H1 (cell line): ENCODE data around the gene MARS1. TPM values are rescaled to one million over a fixed set of nuclear protein-coding genes. Genes with fewer than 3 reads are reported as not detected.

Experiments used
- CTCF ChIA-PET: fragments of 300-600 bp; sonication (Branson Sonifier 250); formaldehyde crosslinking; loops from one replicate; lab custom pipeline; 2021; ENCODE audit not compliant: partially characterized antibody; lab: Charles Lee
- POLR2A ChIA-PET: fragments of 300-600 bp; sonication (Branson Sonifier 250); formaldehyde crosslinking; loops from one replicate; lab custom pipeline; 2021; ENCODE audit warnings: inconsistent platforms; ENCODE audit not compliant: partially characterized antibody; lab: Charles Lee
- DNase-seq, 2 experiments: peaks; one replicate each; pipeline versions ENCODE4 v3.0.0 to v3.0.0-alpha.2; 2010 to 2022; ENCODE audit warnings: low spot score in 2 of 2, low read depth in 1 of 2, mixed read lengths in 1 of 2
- FAIRE-seq: peaks from 2 replicates; lab custom pipeline; 2011; peaks lifted over from hg19 to GRCh38; lab: Jason Lieb, UNC
- H2AFZ ChIP-seq: 2 replicates; pipeline ENCODE4 v1.8.1; 2012; ENCODE audit warnings: low read length, inconsistent platforms
- H2AK5ac ChIP-seq: 2 replicates; pipeline ENCODE4 v1.6.1; 2013; ENCODE audit warnings: low read depth, low read length
- H2BK120ac ChIP-seq: replicated peaks from 2 replicates; pipeline ENCODE3; 2013; ENCODE audit warnings: low read depth, low read length, inconsistent platforms
- H2BK12ac ChIP-seq: 2 replicates; pipeline ENCODE4 v1.6.1; 2013; ENCODE audit warnings: low read depth, low read length
- H2BK15ac ChIP-seq: 2 replicates; pipeline ENCODE4 v1.6.1; 2013; ENCODE audit warnings: low read length
- H2BK20ac ChIP-seq: 2 replicates; pipeline ENCODE4 v1.6.1; 2013; ENCODE audit warnings: low read length
- H2BK5ac ChIP-seq: 2 replicates; pipeline ENCODE4 v1.6.1; 2013; ENCODE audit warnings: low read depth, low read length
- H3K14ac ChIP-seq: 2 replicates; pipeline ENCODE4 v1.6.1; 2013; ENCODE audit warnings: inconsistent platforms; ENCODE audit not compliant: insufficient read length
- H3K18ac ChIP-seq: 2 replicates; pipeline ENCODE4 v1.6.1; 2013; ENCODE audit warnings: low read length; ENCODE audit errors: extremely low read depth
- H3K23ac ChIP-seq: 2 replicates; pipeline ENCODE4 v1.6.1; 2013; ENCODE audit warnings: inconsistent platforms; ENCODE audit not compliant: insufficient read length
- H3K23me2 ChIP-seq: 2 replicates; pipeline ENCODE4 v1.6.1; 2013; ENCODE audit warnings: low read depth, low read length
- H3K27ac ChIP-seq: 2 replicates; pipeline ENCODE4 v1.6.1; 2011; ENCODE audit warnings: low read depth, low read length, inconsistent platforms
- H3K27me3 ChIP-seq, 4 experiments: replicated peaks in 1 of 4; 1 replicate in 1 of 4; 2 replicates in 3 of 4; pipeline versions ENCODE4 v1.6.1 to v1.8.1; 2011 to 2013; ENCODE audit warnings: low read length in 3 of 4, mild to moderate bottlenecking in 3 of 4, inconsistent platforms in 2 of 4, mixed read lengths in 2 of 4, moderate library complexity in 1 of 4; ENCODE audit not compliant: control insufficient read depth in 3 of 4, insufficient read depth in 3 of 4; ENCODE audit errors: extremely low read depth in 1 of 4
- H3K36me3 ChIP-seq, 4 experiments: 2 replicates each; pipeline versions ENCODE4 v1.6.1 to v1.8.1; 2011 to 2013; ENCODE audit warnings: mild to moderate bottlenecking in 4 of 4, low read length in 3 of 4, moderate library complexity in 2 of 4, control low read depth in 1 of 4, inconsistent platforms in 1 of 4; ENCODE audit not compliant: insufficient read depth in 4 of 4, control insufficient read depth in 2 of 4
- H3K4ac ChIP-seq: replicated peaks from 2 replicates; pipeline ENCODE3; 2013; ENCODE audit warnings: low read length, low read depth, mixed read lengths, inconsistent platforms; ENCODE audit not compliant: insufficient read length
- H3K4me1 ChIP-seq, 4 experiments: replicated peaks in 1 of 4; 1 replicate in 1 of 4; 2 replicates in 3 of 4; pipeline versions ENCODE4 v1.6.1 to v1.8.1; 2011 to 2013; ENCODE audit warnings: low read length in 3 of 4, inconsistent platforms in 2 of 4, mixed read lengths in 1 of 4; ENCODE audit not compliant: insufficient read depth in 4 of 4, control insufficient read depth in 3 of 4
- H3K4me2 ChIP-seq, 2 experiments: 2 replicates each; pipeline versions ENCODE4 v1.6.1 to v1.8.1; 2011 to 2013; ENCODE audit warnings: low read depth in 2 of 2, low read length in 2 of 2, control low read depth in 1 of 2, inconsistent platforms in 1 of 2, mild to moderate bottlenecking in 1 of 2; ENCODE audit not compliant: insufficient read depth in 1 of 2
- H3K4me3 ChIP-seq, 4 experiments: fragments of 200-600, 300-600 bp in 1 of 4; sonication (generic), shearing (Covaris generic), sonication (Bioruptor Twin) in 1 of 4; 2 replicates each; pipeline versions ENCODE4 v1.5.1 to v1.8.1; 2011 to 2016; ENCODE audit warnings: low read length in 4 of 4, low read depth in 3 of 4, control low read depth in 2 of 4, inconsistent platforms in 2 of 4, mild to moderate bottlenecking in 2 of 4, mixed read lengths in 1 of 4, moderate library complexity in 1 of 4; ENCODE audit not compliant: insufficient read depth in 2 of 4; ENCODE audit errors: extremely low read depth in 1 of 4
- H3K56ac ChIP-seq: replicated peaks from 2 replicates; pipeline ENCODE3; 2013; ENCODE audit warnings: low read depth, mild to moderate bottlenecking, mixed read lengths, low read length, inconsistent platforms; ENCODE audit not compliant: insufficient read length
- H3K79me1 ChIP-seq: 2 replicates; pipeline ENCODE4 v1.6.1; 2013; ENCODE audit warnings: low read depth, low read length, control low read depth
- H3K79me2 ChIP-seq, 2 experiments: 2 replicates each; pipeline versions ENCODE4 v1.6.1 to v1.8.1; 2012 to 2013; ENCODE audit warnings: low read length in 2 of 2, mild to moderate bottlenecking in 2 of 2, inconsistent platforms in 1 of 2; ENCODE audit not compliant: insufficient read depth in 2 of 2, control insufficient read depth in 1 of 2
- H3K9ac ChIP-seq, 4 experiments: replicated peaks in 1 of 4; 1 replicate in 1 of 4; 2 replicates in 3 of 4; pipeline versions ENCODE4 v1.6.1 to v1.8.1; 2011 to 2013; ENCODE audit warnings: low read depth in 3 of 4, low read length in 3 of 4, control low read depth in 2 of 4, mild to moderate bottlenecking in 2 of 4, moderate library complexity in 2 of 4, inconsistent platforms in 1 of 4; ENCODE audit errors: extremely low read depth in 1 of 4
- H3K9me3 ChIP-seq, 2 experiments: 2 replicates each; pipeline versions ENCODE4 v1.6.1 to v1.8.1; 2012 to 2013; ENCODE audit warnings: mild to moderate bottlenecking in 2 of 2, moderate library complexity in 2 of 2, control low read depth in 1 of 2, inconsistent platforms in 1 of 2, low read depth in 1 of 2, low read length in 1 of 2, mixed read lengths in 1 of 2; ENCODE audit not compliant: insufficient read depth in 2 of 2
- H4K20me1 ChIP-seq, 2 experiments: replicated peaks in 1 of 2; 2 replicates each; pipeline versions ENCODE3 to v1.8.1; 2011 to 2013; ENCODE audit warnings: inconsistent platforms in 2 of 2, low read length in 2 of 2, mild to moderate bottlenecking in 1 of 2; ENCODE audit not compliant: insufficient read depth in 2 of 2, control insufficient read depth in 1 of 2
- H4K5ac ChIP-seq: 2 replicates; pipeline ENCODE4 v1.6.1; 2013; ENCODE audit warnings: low read length, low read depth, mixed read lengths, inconsistent platforms; ENCODE audit not compliant: insufficient read length
- H4K8ac ChIP-seq: 2 replicates; pipeline ENCODE4 v1.8.0; 2013; ENCODE audit warnings: mild to moderate bottlenecking, moderate library complexity, low read length, inconsistent platforms; ENCODE audit not compliant: insufficient read depth; ENCODE audit errors: extremely low read depth
- H4K91ac ChIP-seq: replicated peaks from 2 replicates; pipeline ENCODE3; 2013; ENCODE audit warnings: low read length, mixed read lengths, inconsistent platforms; ENCODE audit not compliant: insufficient read length
- CBX5 ChIP-seq: fragments of 300-800, 300-1000 bp; sonication (generic); IDR thresholded peaks from 2 replicates; pipeline ENCODE4 v1.7.1; 2016; ENCODE audit warnings: antibody characterized with exemption, low read length, low read depth
- CBX8 ChIP-seq: fragments of 300-800, 300-1000 bp; sonication (generic); IDR thresholded peaks from 2 replicates; pipeline ENCODE4 v1.7.1; 2016; ENCODE audit warnings: low read depth, low read length, borderline replicate concordance
- CEBPB ChIP-seq: IDR thresholded peaks from 2 replicates; pipeline ENCODE4 v1.6.1; 2012; ENCODE audit warnings: low read depth, low read length
- CTBP2 ChIP-seq: IDR thresholded peaks from 2 replicates; pipeline ENCODE4 v1.7.0; 2011; ENCODE audit warnings: borderline replicate concordance, mild to moderate bottlenecking, moderate library complexity, mixed read lengths, low read length; ENCODE audit not compliant: insufficient read depth, insufficient read length
- GABPA ChIP-seq: IDR thresholded peaks from 2 replicates; pipeline ENCODE4 v1.6.1; 2011; ENCODE audit warnings: mild to moderate bottlenecking, low read length, moderate library complexity, borderline replicate concordance; ENCODE audit not compliant: insufficient read depth
- HDAC6 ChIP-seq: IDR thresholded peaks from one replicate; pipeline ENCODE4 v1.7.1; 2012; ENCODE audit warnings: low read depth, mild to moderate bottlenecking, inconsistent platforms, low read length, moderate library complexity
- KDM4A ChIP-seq: IDR thresholded peaks from one replicate; pipeline ENCODE4 v1.7.1; 2012; ENCODE audit warnings: low read depth, mild to moderate bottlenecking, moderate library complexity, low read length, inconsistent platforms; ENCODE audit not compliant: severe bottlenecking
- MAFK ChIP-seq: IDR thresholded peaks from 2 replicates; pipeline ENCODE4 v1.6.1; 2012; ENCODE audit warnings: low read depth, mild to moderate bottlenecking, improper control_type of control experiment, low read length
- PHF8 ChIP-seq: fragments of 200-600 bp; sonication (generic); conservative IDR thresholded peaks from 2 replicates; pipeline ENCODE4 v1.7.1; 2012; ENCODE audit warnings: low read depth, mild to moderate bottlenecking, inconsistent platforms, low read length, moderate library complexity
- POLR2AphosphoS5 ChIP-seq: IDR thresholded peaks from 2 replicates; pipeline ENCODE4 v1.6.1; 2011; ENCODE audit warnings: low read depth, low read length
- RAD21 ChIP-seq, 2 experiments: IDR thresholded peaks in 1 of 2; conservative IDR thresholded peaks in 1 of 2; 2 replicates each; pipeline ENCODE4 v1.6.1; 2011; ENCODE audit warnings: low read depth in 2 of 2, low read length in 2 of 2, improper control_type of control experiment in 1 of 2, inconsistent platforms in 1 of 2, mild to moderate bottlenecking in 1 of 2, moderate library complexity in 1 of 2
- TEAD4 ChIP-seq: IDR thresholded peaks from 2 replicates; pipeline ENCODE4 v1.6.1; 2012; ENCODE audit warnings: low read depth, low read length, inconsistent platforms, mixed read lengths
- WGBS, 2 experiments: shearing (Covaris generic) in 1 of 2; methylation state at CpG; one replicate each; pipeline versions ENCODE4 v1.1.6 to v1.1.7; 2013 to 2015; ENCODE audit warnings: low lambda C conversion rate in 2 of 2, mixed read lengths in 2 of 2, inconsistent platforms in 1 of 2, low coverage in 1 of 2, missing lambda C conversion rate in 1 of 2; ENCODE audit not compliant: insufficient replicate concordance in 2 of 2, insufficient coverage in 1 of 2, insufficient read length in 1 of 2; ENCODE audit errors: extremely low coverage in 1 of 2, missing lambda C conversion rate in 1 of 2; 5-methylcytosine and 5-hydroxymethylcytosine counted together
- polyA plus RNA-seq, 7 experiments: library from polyadenylated mRNA; depleted of rRNA in 3 of 7; stranded (reverse) in 5 of 7; unstranded in 2 of 7; fragments of >200 nt in 5 of 7; fragments of 200-250 nt in 2 of 7; gene quantifications; 1 replicate in 5 of 7; 2 replicates in 1 of 7; 4 replicates in 1 of 7; pipeline versions ENCODE4 v1.2.1 to v1.2.3, GENCODE V29; 2011 to 2013; ENCODE audit warnings: missing spikeins in 2 of 7, mixed read lengths in 2 of 7
- total RNA-seq: library from RNA; stranded (reverse); fragmentation: NEBNext Ultra II Directional; extraction: Animal tissue kit (Norgen Biotek cat#: 25700); gene quantifications from 2 replicates; pipeline ENCODE4 v1.2.1, GENCODE V29; 2021

MARS1 gene
- total and polyA plus RNA-seq, 2 of the 8 experiments (the other 6 are each of a cell fraction or from before 2014, with no cell fraction given), result 194 to 407 TPM

GRCh38 chr12:57441846-57442427 lies 45.9 kb upstream of the MARS1 start:
- POLR2A ChIA-PET, result interaction anchor here (0.6 to 4.6 kb wide), 4 partner anchors 9 to 16 kb away, joined by 3 to 34 read pairs (median 4); partner anchors contain the start of genes INHBE and R3HDM2
- TF ChIP-seq POLR2AphosphoS5 (no peak), RAD21 (IDR thresholded peaks at IDR 0.05 in 1 of 2, conservative IDR thresholded peaks at IDR 0.05 in 1 of 2; ENCODE audit: low read depth in 2 of 2, low read length in 2 of 2) (no peak), HDAC6 (no peak), TEAD4 (no peak), KDM4A (no peak), CBX5 (no peak), CEBPB (no peak), CTBP2 (no peak), PHF8 (no peak), GABPA (no peak), MAFK (no peak), CBX8 (no peak)

More at GRCh38 chr12:57441846-57442427, 45.9 kb upstream of the MARS1 start:
- Histone ChIP-seq H4K20me1 (no peaks in the 10 kb centered on the region), H3K4me2 (no peak overlapping the region), H4K8ac (no peak overlapping the region), H3K4ac (no peak overlapping the region), H3K18ac (no peak overlapping the region), H3K9me3 (peaks cover 0 to 3% of the 10 kb centered on the region in 2 experiments; a peak in 2 of 4 replicates), H4K91ac (no peak overlapping the region), H2BK12ac (no peak overlapping the region), H3K23ac (no peak overlapping the region), H3K36me3 (no peaks in the 10 kb centered on the region), H3K79me1 (no peaks in the 10 kb centered on the region), H2BK5ac (no peak overlapping the region), H2AFZ (no peak overlapping the region), H3K4me1 (no peaks in the 10 kb centered on the region), H2BK15ac (no peak overlapping the region), H3K56ac (no peak overlapping the region), H3K27me3 (no peaks in the 10 kb centered on the region), H3K4me3 (no peak overlapping the region), H2BK120ac (no peak overlapping the region), H3K14ac (no peak overlapping the region), H3K23me2 (no peaks in the 10 kb centered on the region), H3K79me2 (no peaks in the 10 kb centered on the region), H4K5ac (no peak overlapping the region), H3K9ac (no peak overlapping the region), H2BK20ac (no peak overlapping the region), H3K27ac (no peak overlapping the region), H2AK5ac (no peak overlapping the region)
- CTCF ChIA-PET, result interaction anchor here (0.7 to 6.3 kb wide), 5 partner anchors 12 to 165 kb away, joined by 3 to 47 read pairs (median 3); partner anchors contain the start of gene INHBE
- FAIRE-seq (no peak), DNase-seq (no peak)
- 88% methylated on average over 1 of the region's 1 CpG; no CpG with 5 or more reads in 1 of the 2 experiments for WGBS, 2 experiments
